Tibial nerve (tissue), 4 donors: Measurements from ENCODE around the gene EP400. TPM values are rescaled to one million over a fixed set of nuclear protein-coding genes. Genes with fewer than 3 reads are reported as not detected.
"Not testable (repeated sequence)": the region's sequence is repeated elsewhere in the genome, so short reads cannot be mapped to it uniquely, and the experiment has no call there.

Source experiments
- DNase-seq, 2 donors: peaks; one replicate each; pipeline ENCODE4 v3.0.0-alpha.2; 2019; ENCODE audit warnings: low spot score in 2 of 2
- H3K27ac ChIP-seq, 4 donors: fragments of 200-600 bp; sonication (generic) in 3 of 4; one replicate each; pipeline ENCODE4 v1.5.1; 2017 to 2019; ENCODE audit warnings: mild to moderate bottlenecking in 1 of 4
- H3K27me3 ChIP-seq, 2 donors: fragments of 200-600 bp; sonication (generic) in 1 of 2; one replicate each; pipeline versions ENCODE4 v1.5.1 to v1.6.0; 2017 to 2019
- H3K36me3 ChIP-seq, 3 donors: fragments of 200-600 bp; sonication (generic); one replicate each; pipeline ENCODE4 v1.5.1; 2018 to 2019
- H3K4me1 ChIP-seq, 4 donors: fragments of 200-600 bp; sonication (generic) in 3 of 4; one replicate each; pipeline ENCODE4 v1.5.1; 2017 to 2019
- H3K4me3 ChIP-seq, 4 donors: fragments of 200-600 bp; sonication (generic) in 3 of 4; one replicate each; pipeline ENCODE4 v1.5.1; 2017 to 2019; ENCODE audit warnings: mild to moderate bottlenecking in 1 of 4, moderate library complexity in 1 of 4
- H3K9me3 ChIP-seq, 4 donors: fragments of 200-600 bp; sonication (generic) in 3 of 4; one replicate each; pipeline ENCODE4 v1.5.1; 2017 to 2019
- EP300 ChIP-seq, 2 donors: sonication (generic); formaldehyde crosslinking; IDR thresholded peaks; one replicate each; pipeline ENCODE4 v1.6.1; 2017; ENCODE audit warnings: antibody characterized with exemption in 2 of 2, mild to moderate bottlenecking in 1 of 2
- POLR2A ChIP-seq, 2 donors: fragments of 450-650 bp; IDR thresholded peaks; one replicate each; pipeline ENCODE4 v1.6.1; 2017; ENCODE audit warnings: antibody characterized with exemption in 2 of 2, mild to moderate bottlenecking in 2 of 2, moderate library complexity in 2 of 2
- WGBS, 2 donors: methylation state at CpG; one replicate each; pipeline ENCODE4 v1.1.5; 2018; 5-methylcytosine and 5-hydroxymethylcytosine counted together
- total RNA-seq, 4 donors: library from RNA; depleted of rRNA; stranded (reverse); fragments of >200 nt; gene quantifications; one replicate each; pipeline ENCODE4 v1.1.0, GENCODE V29; 2016
- TF ChIP-seq, protein P1 (sequence below), 5 experiments: fragments of 200-600 bp in 3 of 5; fragments of 450-650 bp in 2 of 5; sonication (generic) in 3 of 5; IDR thresholded peaks; one replicate each; pipeline ENCODE4 v1.5.1; 2016 to 2019; ENCODE audit warnings: antibody characterized with exemption in 5 of 5, mild to moderate bottlenecking in 3 of 5, moderate library complexity in 2 of 5

Gene EP400
- total RNA-seq, 4 donors from 2014 or later, result 27.8 to 41.4 (median 32.2) TPM

DNA sequence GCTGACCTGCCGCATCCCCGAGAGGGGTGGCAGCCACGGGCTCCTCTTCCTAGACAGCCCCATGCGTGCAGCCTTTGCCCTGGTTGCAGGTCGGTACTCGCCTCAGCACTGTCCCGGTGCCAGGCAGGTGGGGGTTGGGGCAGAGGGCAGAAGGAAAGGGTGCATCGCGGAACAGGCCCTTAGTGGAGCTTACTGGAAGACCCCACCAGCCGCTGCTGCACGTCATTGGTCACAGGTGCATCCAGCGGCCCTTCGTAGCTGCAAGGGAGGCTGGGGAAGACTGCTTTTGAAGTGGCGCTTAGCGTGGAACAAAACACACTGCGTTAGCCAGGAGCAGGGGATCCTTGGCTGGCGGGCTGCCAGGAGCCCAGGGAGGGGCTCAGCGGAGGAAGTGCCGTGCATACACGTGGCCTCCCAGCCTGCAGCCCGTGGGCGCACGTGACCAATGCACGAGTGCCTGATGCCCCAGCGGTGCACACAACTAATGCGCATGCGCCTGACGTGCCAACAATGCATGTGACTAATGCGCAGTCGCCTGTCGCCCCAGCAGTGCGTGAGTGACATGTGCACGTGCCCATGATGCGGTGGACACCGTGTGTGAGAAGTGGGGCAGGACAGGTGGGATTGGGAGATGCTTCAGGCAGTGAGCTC lies 5.0 kb upstream of the EP400 start:
- Histone ChIP-seq H3K36me3 (peaks cover 2 to 58% (median 5%) of the 10 kb centered on the region in 3 donors), H3K4me3 (no peak overlapping the region), H3K27ac (no peak overlapping the region), H3K4me1 (peaks cover 0 to 19% (median 0%) of the 10 kb centered on the region in 4 donors), H3K27me3 (no peaks in the 10 kb centered on the region), H3K9me3 (no peaks in the 10 kb centered on the region)
- TF ChIP-seq, protein P1, sequence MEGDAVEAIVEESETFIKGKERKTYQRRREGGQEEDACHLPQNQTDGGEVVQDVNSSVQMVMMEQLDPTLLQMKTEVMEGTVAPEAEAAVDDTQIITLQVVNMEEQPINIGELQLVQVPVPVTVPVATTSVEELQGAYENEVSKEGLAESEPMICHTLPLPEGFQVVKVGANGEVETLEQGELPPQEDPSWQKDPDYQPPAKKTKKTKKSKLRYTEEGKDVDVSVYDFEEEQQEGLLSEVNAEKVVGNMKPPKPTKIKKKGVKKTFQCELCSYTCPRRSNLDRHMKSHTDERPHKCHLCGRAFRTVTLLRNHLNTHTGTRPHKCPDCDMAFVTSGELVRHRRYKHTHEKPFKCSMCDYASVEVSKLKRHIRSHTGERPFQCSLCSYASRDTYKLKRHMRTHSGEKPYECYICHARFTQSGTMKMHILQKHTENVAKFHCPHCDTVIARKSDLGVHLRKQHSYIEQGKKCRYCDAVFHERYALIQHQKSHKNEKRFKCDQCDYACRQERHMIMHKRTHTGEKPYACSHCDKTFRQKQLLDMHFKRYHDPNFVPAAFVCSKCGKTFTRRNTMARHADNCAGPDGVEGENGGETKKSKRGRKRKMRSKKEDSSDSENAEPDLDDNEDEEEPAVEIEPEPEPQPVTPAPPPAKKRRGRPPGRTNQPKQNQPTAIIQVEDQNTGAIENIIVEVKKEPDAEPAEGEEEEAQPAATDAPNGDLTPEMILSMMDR (IDR thresholded peaks at IDR 0.05), result no peak
- no peak for TF ChIP-seq POLR2A (IDR thresholded peaks at IDR 0.05)
- TF ChIP-seq EP300 (IDR thresholded peaks at IDR 0.05), result no peak
- DNase-seq, result no peak
- WGBS, 2 donors, result 92 to 94% methylated on average over 18 to 34 of the region's 35 CpGs

DNA sequence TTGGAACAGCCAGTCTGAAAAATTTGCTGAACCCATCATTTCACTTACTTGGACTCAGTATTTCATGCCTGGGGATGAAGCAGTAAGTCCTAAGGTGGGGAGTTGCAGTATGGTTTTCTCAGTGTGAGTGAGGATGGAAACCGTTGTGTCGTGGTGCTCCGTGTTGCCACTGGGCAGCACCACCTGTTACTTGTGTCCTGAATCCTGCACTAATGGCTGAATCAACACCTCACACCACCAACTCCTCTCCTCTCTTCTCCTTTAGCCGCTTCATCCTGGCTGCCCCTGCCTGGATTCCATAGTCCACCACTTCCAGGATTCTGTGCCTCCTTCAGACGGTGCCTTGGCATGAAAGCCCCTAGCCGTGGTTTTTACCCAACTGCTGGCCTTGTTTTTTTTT lies 3.0 kb upstream of the EP400 start:
- WGBS, 2 donors, result 71 to 77% methylated on average over 6 of the region's 6 CpGs
- no peak for TF ChIP-seq POLR2A (IDR thresholded peaks at IDR 0.05)
- TF ChIP-seq, protein P1 (IDR thresholded peaks at IDR 0.05), result no peak
- TF ChIP-seq EP300 (IDR thresholded peaks at IDR 0.05), result no peak
- Histone ChIP-seq H3K4me1 (peaks cover 0 to 32% (median 12%) of the 10 kb centered on the region in 4 donors), H3K27me3 (no peaks in the 10 kb centered on the region), H3K36me3 (peaks cover under 1 to 38% (median 4%) of the 10 kb centered on the region in 3 donors), H3K9me3 (no peaks in the 10 kb centered on the region), H3K4me3 (no peak overlapping the region), H3K27ac (no peak overlapping the region)
- no peak for DNase-seq

DNA sequence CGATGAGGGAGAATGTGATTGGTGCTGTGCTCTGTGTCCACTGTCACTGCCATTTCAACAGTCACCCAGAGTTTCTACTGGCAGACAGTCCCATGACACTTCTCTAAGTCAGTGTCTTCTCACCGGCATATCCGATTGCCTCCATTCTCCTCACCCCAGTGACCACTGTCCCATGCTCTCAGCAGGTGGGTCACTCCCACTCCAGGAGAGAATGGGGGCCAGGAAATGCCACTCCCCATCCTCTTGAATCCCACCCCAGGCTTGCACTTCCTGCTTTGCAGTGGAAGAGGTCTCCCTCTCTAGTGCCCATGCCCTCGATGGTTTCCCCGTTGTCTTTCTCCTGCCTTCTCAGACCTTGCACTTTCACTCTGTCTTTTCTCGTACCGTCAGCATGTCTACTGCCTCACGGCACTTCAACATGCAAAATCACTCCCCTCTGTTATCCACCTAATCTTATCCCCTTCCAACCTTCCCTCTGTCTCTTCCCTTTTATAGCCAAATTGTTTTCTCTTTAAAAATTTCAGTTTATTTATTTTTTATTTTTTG lies 2.2 kb upstream of the EP400 start:
- Histone ChIP-seq H3K4me3 (no peak overlapping the region), H3K36me3 (peaks cover 0 to 30% (median 0%) of the 10 kb centered on the region in 3 donors), H3K9me3 (no peaks in the 10 kb centered on the region), H3K27me3 (no peaks in the 10 kb centered on the region), H3K27ac (peak overlapping the region in 2 of 4 donors; percentile 17 to 50), H3K4me1 (peaks cover 0 to 40% (median 15%) of the 10 kb centered on the region in 4 donors)
- TF ChIP-seq POLR2A (IDR thresholded peaks at IDR 0.05) (no peak), EP300 (IDR thresholded peaks at IDR 0.05) (no peak)
- TF ChIP-seq, protein P1 (IDR thresholded peaks at IDR 0.05), result no peak
- DNase-seq, result no peak
- WGBS, 2 donors, result 45 to 49% methylated on average over 8 of the region's 8 CpGs

DNA sequence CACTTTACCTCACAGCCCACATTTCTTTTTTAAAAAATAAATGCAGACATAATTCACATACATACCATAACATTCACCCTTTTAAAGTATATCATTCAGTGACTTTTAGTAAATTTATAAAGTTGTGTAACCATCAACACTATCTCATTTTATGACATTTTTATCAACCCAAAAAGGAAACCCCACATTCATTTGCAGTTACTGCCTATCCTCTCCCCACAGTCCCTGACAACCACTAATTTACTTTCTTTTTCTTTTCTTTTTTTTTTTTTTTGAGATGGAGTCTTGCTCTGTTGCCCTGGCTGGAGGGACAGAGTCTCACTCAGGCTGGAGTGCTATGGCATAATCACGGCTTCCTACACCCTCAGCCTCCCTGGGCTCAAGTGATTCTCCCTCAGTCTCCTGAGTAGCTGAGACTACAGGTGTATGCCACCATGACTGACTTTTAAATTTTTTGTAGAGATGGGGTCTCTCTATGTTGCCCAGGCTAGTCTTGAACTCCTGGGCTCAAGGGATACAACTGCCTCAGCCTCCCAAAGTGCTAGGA lies 1.5 kb upstream of the EP400 start:
- DNase-seq, result no peak
- Histone ChIP-seq H3K4me1 (peaks cover 0 to 47% (median 19%) of the 10 kb centered on the region in 4 donors), H3K4me3 (no peak overlapping the region), H3K27ac (peak overlapping the region in 3 of 4 donors; percentile 84 to 91 (median 88)), H3K9me3 (no peaks in the 10 kb centered on the region), H3K27me3 (no peaks in the 10 kb centered on the region), H3K36me3 (peaks cover 0 to 23% (median 0%) of the 10 kb centered on the region in 3 donors)
- no peak for TF ChIP-seq EP300 (IDR thresholded peaks at IDR 0.05)
- no peak for TF ChIP-seq POLR2A (IDR thresholded peaks at IDR 0.05)
- TF ChIP-seq, protein P1 (IDR thresholded peaks at IDR 0.05), result no peak
- 42 to 44% methylated on average over 1 of the region's 1 CpG for WGBS, 2 donors

DNA sequence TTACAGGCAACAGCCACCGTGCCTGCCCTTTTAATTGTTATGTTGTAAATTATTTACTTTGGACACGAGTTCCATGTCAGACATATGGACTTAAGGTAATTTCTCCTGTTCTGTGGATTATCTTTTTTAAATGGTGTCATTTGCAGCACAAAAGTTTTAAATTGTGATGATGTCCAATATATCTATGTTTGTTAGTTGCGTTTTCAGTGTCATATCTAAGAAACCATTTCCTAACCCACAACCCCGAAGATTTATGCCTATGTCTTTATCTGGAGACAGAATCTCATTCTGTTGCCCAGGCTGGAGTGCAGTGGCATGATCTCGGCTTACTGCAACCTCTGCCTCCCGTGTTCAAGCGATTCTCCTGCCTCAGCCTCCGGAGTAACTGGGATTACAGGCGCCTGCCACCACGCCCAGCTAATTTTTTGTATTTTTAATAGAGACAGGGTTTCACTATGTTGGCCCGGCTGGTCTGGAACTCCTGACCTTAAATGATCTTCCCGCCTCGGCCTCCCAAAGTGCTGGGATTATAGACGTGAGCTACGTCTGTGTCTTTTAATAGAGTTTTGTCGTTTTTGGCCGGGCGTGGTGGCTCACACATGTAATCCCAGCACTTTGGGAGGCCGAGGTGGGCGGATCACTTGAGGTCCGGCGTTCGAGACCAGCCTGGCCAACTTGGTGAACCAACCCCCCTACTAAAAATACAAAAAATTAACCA lies 870 bp upstream of the EP400 start:
- Histone ChIP-seq H3K36me3 (peaks cover 0 to 17% (median 0%) of the 10 kb centered on the region in 3 donors), H3K27ac (peak overlapping the region; percentile 64 to 91 (median 86)), H3K4me3 (peak overlapping the region; percentile 34 to 94 (median 74)), H3K4me1 (peaks cover 0 to 48% (median 23%) of the 10 kb centered on the region in 4 donors)
- not testable (repeated sequence) for H3K9me3 ChIP-seq, H3K27me3 ChIP-seq, DNase-seq
- WGBS, 2 donors, result 45 to 46% methylated on average over 23 of the region's 23 CpGs
